Tibial nerve (tissue), 4 donors: ENCODE results near the gene STRA8. TPM values are rescaled to one million over a fixed set of nuclear protein-coding genes. Genes with fewer than 3 reads are reported as not detected.

ENCODE experiments used
- DNase-seq, 2 donors: peaks; one replicate each; pipeline ENCODE4 v3.0.0-alpha.2; 2019; ENCODE audit warnings: low spot score in 2 of 2
- H3K27ac ChIP-seq, 4 donors: fragments of 200-600 bp; sonication (generic) in 3 of 4; one replicate each; pipeline ENCODE4 v1.5.1; 2017 to 2019; ENCODE audit warnings: mild to moderate bottlenecking in 1 of 4
- H3K27me3 ChIP-seq, 2 donors: fragments of 200-600 bp; sonication (generic) in 1 of 2; one replicate each; pipeline versions ENCODE4 v1.5.1 to v1.6.0; 2017 to 2019
- H3K36me3 ChIP-seq, 3 donors: fragments of 200-600 bp; sonication (generic); one replicate each; pipeline ENCODE4 v1.5.1; 2018 to 2019
- H3K4me1 ChIP-seq, 4 donors: fragments of 200-600 bp; sonication (generic) in 3 of 4; one replicate each; pipeline ENCODE4 v1.5.1; 2017 to 2019
- H3K4me3 ChIP-seq, 4 donors: fragments of 200-600 bp; sonication (generic) in 3 of 4; one replicate each; pipeline ENCODE4 v1.5.1; 2017 to 2019; ENCODE audit warnings: mild to moderate bottlenecking in 1 of 4, moderate library complexity in 1 of 4
- H3K9me3 ChIP-seq, 4 donors: fragments of 200-600 bp; sonication (generic) in 3 of 4; one replicate each; pipeline ENCODE4 v1.5.1; 2017 to 2019
- EP300 ChIP-seq, 2 donors: sonication (generic); formaldehyde crosslinking; IDR thresholded peaks; one replicate each; pipeline ENCODE4 v1.6.1; 2017; ENCODE audit warnings: antibody characterized with exemption in 2 of 2, mild to moderate bottlenecking in 1 of 2
- POLR2A ChIP-seq, 2 donors: fragments of 450-650 bp; IDR thresholded peaks; one replicate each; pipeline ENCODE4 v1.6.1; 2017; ENCODE audit warnings: antibody characterized with exemption in 2 of 2, mild to moderate bottlenecking in 2 of 2, moderate library complexity in 2 of 2
- WGBS, 2 donors: methylation state at CpG; one replicate each; pipeline ENCODE4 v1.1.5; 2018; 5-methylcytosine and 5-hydroxymethylcytosine counted together
- total RNA-seq, 4 donors: library from RNA; depleted of rRNA; stranded (reverse); fragments of >200 nt; gene quantifications; one replicate each; pipeline ENCODE4 v1.1.0, GENCODE V29; 2016
- TF ChIP-seq, protein P1 (sequence below), 5 experiments: fragments of 200-600 bp in 3 of 5; fragments of 450-650 bp in 2 of 5; sonication (generic) in 3 of 5; IDR thresholded peaks; one replicate each; pipeline ENCODE4 v1.5.1; 2016 to 2019; ENCODE audit warnings: antibody characterized with exemption in 5 of 5, mild to moderate bottlenecking in 3 of 5, moderate library complexity in 2 of 5

The STRA8 gene
- total RNA-seq, 4 donors from 2014 or later = not detected

DNA sequence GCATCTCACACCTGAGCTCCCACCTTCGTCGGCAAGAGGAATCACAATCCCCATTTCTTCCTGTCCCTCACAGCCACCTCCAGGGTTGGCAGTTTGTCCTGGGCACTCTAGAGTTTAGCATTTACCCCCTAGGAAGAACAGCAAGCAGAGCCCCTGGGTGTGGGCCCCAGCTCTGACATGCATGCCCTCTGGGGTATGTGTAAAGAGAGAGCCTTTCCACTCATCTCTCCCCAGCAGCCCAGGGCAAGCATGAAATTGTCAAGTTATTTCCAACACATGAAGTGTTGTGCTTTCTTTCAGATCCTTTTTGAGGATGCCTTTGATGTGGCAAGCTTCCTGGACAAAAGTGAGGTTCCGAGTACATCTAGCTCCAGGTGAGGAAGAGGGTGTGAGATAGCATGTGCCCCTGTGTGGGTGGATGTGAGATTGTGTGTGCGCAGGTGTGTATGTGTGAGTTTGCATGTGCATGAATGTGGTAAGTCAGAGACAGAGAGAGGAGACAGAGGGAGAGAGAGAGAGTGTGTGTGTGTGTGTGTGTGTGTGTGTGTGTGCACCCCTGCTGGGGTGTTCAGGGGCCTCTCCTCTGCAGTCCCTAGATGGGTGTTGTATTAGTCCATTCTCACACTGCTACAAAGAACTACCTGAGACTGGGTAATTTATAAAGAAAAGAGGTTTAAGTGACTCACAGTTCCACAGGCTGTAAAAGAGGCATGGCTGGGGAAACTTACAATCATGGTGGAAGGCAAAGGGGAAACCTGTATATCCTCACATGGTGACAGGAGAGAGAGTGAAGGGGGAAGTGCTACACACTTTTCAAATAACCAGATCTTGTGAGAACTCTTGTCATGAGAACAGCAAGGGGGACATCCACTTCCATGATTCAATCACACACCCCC is 18.1 kb downstream of the STRA8 start:
- Histone ChIP-seq H3K4me1 (peaks cover 0 to 31% (median 22%) of the 10 kb centered on the region in 4 donors), H3K9me3 (no peaks in the 10 kb centered on the region), H3K36me3 (no peaks in the 10 kb centered on the region), H3K4me3 (no peak overlapping the region), H3K27me3 (no peaks in the 10 kb centered on the region), H3K27ac (no peak overlapping the region)
- no peak for DNase-seq
- 87 to 94% methylated on average over 4 of the region's 4 CpGs for WGBS, 2 donors
- TF ChIP-seq EP300 (IDR thresholded peaks at IDR 0.05) (no peak), POLR2A (IDR thresholded peaks at IDR 0.05) (no peak)
- TF ChIP-seq, protein P1, sequence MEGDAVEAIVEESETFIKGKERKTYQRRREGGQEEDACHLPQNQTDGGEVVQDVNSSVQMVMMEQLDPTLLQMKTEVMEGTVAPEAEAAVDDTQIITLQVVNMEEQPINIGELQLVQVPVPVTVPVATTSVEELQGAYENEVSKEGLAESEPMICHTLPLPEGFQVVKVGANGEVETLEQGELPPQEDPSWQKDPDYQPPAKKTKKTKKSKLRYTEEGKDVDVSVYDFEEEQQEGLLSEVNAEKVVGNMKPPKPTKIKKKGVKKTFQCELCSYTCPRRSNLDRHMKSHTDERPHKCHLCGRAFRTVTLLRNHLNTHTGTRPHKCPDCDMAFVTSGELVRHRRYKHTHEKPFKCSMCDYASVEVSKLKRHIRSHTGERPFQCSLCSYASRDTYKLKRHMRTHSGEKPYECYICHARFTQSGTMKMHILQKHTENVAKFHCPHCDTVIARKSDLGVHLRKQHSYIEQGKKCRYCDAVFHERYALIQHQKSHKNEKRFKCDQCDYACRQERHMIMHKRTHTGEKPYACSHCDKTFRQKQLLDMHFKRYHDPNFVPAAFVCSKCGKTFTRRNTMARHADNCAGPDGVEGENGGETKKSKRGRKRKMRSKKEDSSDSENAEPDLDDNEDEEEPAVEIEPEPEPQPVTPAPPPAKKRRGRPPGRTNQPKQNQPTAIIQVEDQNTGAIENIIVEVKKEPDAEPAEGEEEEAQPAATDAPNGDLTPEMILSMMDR (IDR thresholded peaks at IDR 0.05) = no peak

DNA sequence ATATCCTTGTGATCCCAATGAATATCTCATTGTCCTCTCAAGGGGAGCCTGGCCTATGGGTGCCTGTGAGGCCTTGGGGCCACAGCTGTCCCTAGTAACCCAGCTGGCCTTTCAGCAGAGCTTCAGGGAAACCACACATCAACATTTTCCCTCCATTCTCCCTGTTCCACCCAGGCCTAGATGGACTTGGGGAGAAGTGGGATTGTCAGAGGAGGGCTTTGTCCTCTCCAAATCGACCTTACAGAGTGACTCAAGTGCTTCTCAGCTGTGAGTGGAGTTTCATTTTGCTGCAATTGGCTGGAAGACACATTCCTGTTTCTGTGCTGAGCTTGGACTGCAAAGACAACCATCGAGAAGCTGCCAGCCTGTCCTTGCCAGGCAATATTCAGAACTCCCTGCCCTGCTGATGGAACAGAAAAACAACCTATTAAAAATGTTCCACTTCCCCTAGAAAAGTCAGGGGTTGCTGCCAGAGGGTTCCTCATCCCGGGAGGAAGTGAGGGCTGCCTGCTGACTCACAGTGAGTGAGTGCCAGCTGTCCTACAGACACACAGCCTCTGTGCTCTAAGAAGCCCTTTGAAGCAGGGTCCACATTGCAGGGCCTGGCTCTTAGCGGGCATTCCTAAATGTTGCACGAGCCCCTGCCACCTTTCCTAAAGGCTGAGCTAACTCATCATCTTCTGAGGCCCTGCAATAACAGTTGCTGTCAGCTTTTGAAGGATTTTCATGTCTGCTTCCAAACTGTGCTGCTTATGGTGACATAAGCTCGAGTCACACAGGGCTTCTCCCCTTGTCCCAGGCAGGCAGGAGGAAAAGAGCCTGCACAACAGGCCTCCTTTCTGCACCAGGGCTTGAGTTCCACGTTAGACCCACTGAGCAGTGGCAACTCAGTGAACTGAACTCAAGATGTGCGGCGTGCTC is 20.5 kb downstream of the STRA8 start:
- H3K4me3 ChIP-seq = no peak overlapping the region
- peak overlapping the region; percentile 43 to 85 (median 73) for H3K27ac ChIP-seq
- no peaks in the 10 kb centered on the region for H3K9me3 ChIP-seq
- 24 to 25% methylated on average over 9 of the region's 9 CpGs for WGBS, 2 donors
- no peaks in the 10 kb centered on the region for H3K36me3 ChIP-seq
- peaks cover 0 to 31% (median 22%) of the 10 kb centered on the region in 4 donors for H3K4me1 ChIP-seq
- TF ChIP-seq EP300 (IDR thresholded peaks at IDR 0.05) = peak in 1 of 2 donors; percentile 73
- peak in 1 of 2 donors; percentile 6 for TF ChIP-seq POLR2A (IDR thresholded peaks at IDR 0.05)
- TF ChIP-seq, protein P1 (IDR thresholded peaks at IDR 0.05) = no peak
- no peaks in the 10 kb centered on the region for H3K27me3 ChIP-seq
- DNase-seq = peak; percentile 29 to 56

DNA sequence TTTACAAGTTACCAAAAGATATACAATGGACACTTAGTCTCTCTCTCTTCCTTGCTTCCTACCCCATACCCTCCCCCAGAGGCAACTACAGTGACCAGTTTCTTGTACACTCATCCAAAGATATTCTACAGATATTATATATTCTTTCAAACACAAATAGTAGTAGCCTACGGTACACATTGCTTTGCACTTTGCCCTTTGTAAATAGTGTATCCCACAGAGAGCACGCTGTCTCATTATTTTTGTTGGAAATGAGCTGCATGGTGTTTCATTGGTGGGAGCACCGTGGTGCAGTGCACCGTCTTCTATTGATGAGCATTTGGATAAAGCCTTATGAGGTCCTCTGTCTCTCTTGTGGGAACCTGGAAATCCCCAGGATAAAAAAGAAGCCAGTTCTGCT is 24.2 kb downstream of the STRA8 start:
- Histone ChIP-seq H3K4me3 (no peak overlapping the region), H3K4me1 (peaks cover 0 to 55% (median 25%) of the 10 kb centered on the region in 4 donors), H3K27me3 (no peaks in the 10 kb centered on the region), H3K36me3 (no peaks in the 10 kb centered on the region), H3K9me3 (no peaks in the 10 kb centered on the region), H3K27ac (no peak overlapping the region)
- 43 to 68% methylated on average over 4 of the region's 4 CpGs for WGBS, 2 donors
- TF ChIP-seq POLR2A (IDR thresholded peaks at IDR 0.05) (no peak), EP300 (IDR thresholded peaks at IDR 0.05) (no peak)
- TF ChIP-seq, protein P1 (IDR thresholded peaks at IDR 0.05) = no peak
- DNase-seq = no peak

DNA sequence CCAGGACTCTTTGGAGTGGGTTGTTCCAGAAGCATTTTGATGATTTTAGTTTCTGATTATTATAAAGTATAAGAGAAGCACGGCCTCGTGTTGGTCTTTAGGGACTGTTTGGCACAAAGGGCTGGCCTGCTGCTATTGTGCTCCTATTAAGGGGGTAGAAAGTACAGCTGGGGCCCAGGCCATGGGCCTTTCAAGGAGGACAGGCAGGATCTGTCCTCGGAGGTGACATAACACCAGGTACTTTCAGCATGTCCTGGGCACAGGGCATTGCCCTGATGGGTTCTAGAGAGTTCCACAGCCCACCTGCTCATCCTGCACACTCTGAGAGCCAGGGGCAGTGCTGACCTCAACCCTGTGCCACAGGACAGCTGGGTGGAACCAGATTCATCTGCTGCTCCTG is 24.9 kb downstream of the STRA8 start:
- peaks cover 0 to under 1% (median 0%) of the 10 kb centered on the region in 4 donors for H3K9me3 ChIP-seq
- no peak overlapping the region for H3K4me3 ChIP-seq
- no peaks in the 10 kb centered on the region for H3K27me3 ChIP-seq
- peaks cover 0 to 50% (median 18%) of the 10 kb centered on the region in 4 donors for H3K4me1 ChIP-seq
- TF ChIP-seq EP300 (IDR thresholded peaks at IDR 0.05) (no peak), POLR2A (IDR thresholded peaks at IDR 0.05) (no peak)
- TF ChIP-seq, protein P1 (IDR thresholded peaks at IDR 0.05) = no peak
- no peak overlapping the region for H3K27ac ChIP-seq
- no peaks in the 10 kb centered on the region for H3K36me3 ChIP-seq
- 68 to 73% methylated on average over 3 of the region's 3 CpGs for WGBS, 2 donors
- DNase-seq = no peak
